Caco-2 (cell line): ENCODE results near the gene WWC2. TPM values are rescaled to one million over a fixed set of nuclear protein-coding genes. Genes with fewer than 3 reads are reported as not detected.

Source experiments
- BruUV-seq: library from RNA; stranded (reverse); fragments of 400-500 nt; replicated peaks from 2 replicates; lab custom pipeline; 2021; lab: Mats Ljungman, UMichigan
- CTCF ChIA-PET: fragments of 300-600 bp; sonication (Branson Sonifier 250); formaldehyde crosslinking; loops from one replicate; lab custom pipeline; 2022; ENCODE audit warnings: antibody characterized with exemption; lab: Charles Lee
- POLR2A ChIA-PET: fragments of 300-600 bp; sonication (Branson Sonifier 250); formaldehyde crosslinking; loops from one replicate; lab custom pipeline; 2022; ENCODE audit warnings: antibody characterized with exemption; lab: Charles Lee
- DNase-seq, 2 experiments: peaks; one replicate each; pipeline versions ENCODE4 v3.0.0 to v3.0.0-alpha.2; 2020 to 2022
- H3K27me3 ChIP-seq: replicated peaks from 2 replicates; pipeline ENCODE4 v1.6.0; 2011; ENCODE audit warnings: low read length; ENCODE audit not compliant: control insufficient read depth, insufficient read depth
- H3K36me3 ChIP-seq: 2 replicates; pipeline ENCODE4 v1.5.1; 2011; ENCODE audit warnings: low read length; ENCODE audit not compliant: control insufficient read depth, insufficient read depth
- H3K4me1 ChIP-seq: fragments of 250-450 bp; sonication (Bioruptor Pico); 2 replicates; pipeline ENCODE4 v1.5.1; 2020; ENCODE audit warnings: mild to moderate bottlenecking
- H3K4me3 ChIP-seq: 2 replicates; pipeline ENCODE4 v1.5.1; 2011; ENCODE audit warnings: low read depth, mild to moderate bottlenecking, control low read depth, low read length
- H3K9me3 ChIP-seq: fragments of 250-450 bp; sonication (Bioruptor Pico); 2 replicates; pipeline ENCODE4 v1.5.1; 2020; ENCODE audit warnings: mild to moderate bottlenecking, moderate library complexity
- H3K27ac Mint-ChIP-seq: one replicate; pipeline ENCODE4 v1.8.0; 2022; ENCODE audit warnings: mixed read lengths; ENCODE audit not compliant: unreplicated experiment
- H3K27me3 Mint-ChIP-seq: one replicate; pipeline ENCODE4 v1.8.0; 2022; ENCODE audit warnings: mixed read lengths; ENCODE audit not compliant: insufficient read depth, unreplicated experiment
- H3K36me3 Mint-ChIP-seq: one replicate; pipeline ENCODE4 v1.8.0; 2022; ENCODE audit warnings: mild to moderate bottlenecking, mixed read lengths; ENCODE audit not compliant: insufficient read depth, unreplicated experiment
- H3K4me1 Mint-ChIP-seq: one replicate; pipeline ENCODE4 v1.8.0; 2022; ENCODE audit warnings: low read depth, mixed read lengths; ENCODE audit not compliant: unreplicated experiment
- H3K4me3 Mint-ChIP-seq: one replicate; pipeline ENCODE4 v1.8.0; 2022; ENCODE audit warnings: mild to moderate bottlenecking, moderate library complexity, mixed read lengths; ENCODE audit not compliant: unreplicated experiment
- H3K9me3 Mint-ChIP-seq: one replicate; pipeline ENCODE4 v1.8.0; 2022; ENCODE audit warnings: mixed read lengths; ENCODE audit not compliant: unreplicated experiment
- CTCF ChIP-seq, 2 experiments: fragments of 200-600 bp in 1 of 2; IDR thresholded peaks; 1 replicate in 1 of 2; 2 replicates in 1 of 2; pipeline versions ENCODE4 v1.5.1 to v1.8.0; 2011 to 2022; ENCODE audit warnings: antibody characterized with exemption in 1 of 2, control low read depth in 1 of 2, inconsistent platforms in 1 of 2, low read depth in 1 of 2, low read length in 1 of 2, mild to moderate bottlenecking in 1 of 2, moderate library complexity in 1 of 2; ENCODE audit not compliant: insufficient read depth in 1 of 2, severe bottlenecking in 1 of 2, unreplicated experiment in 1 of 2
- intact Hi-C: fragments of 100-400 bp; cut with micrococcal nuclease; formaldehyde crosslinking; loops from one replicate; pipeline ENCODE4 v1.10.0; 2022; ENCODE audit not compliant: unreplicated experiment
- total RNA-seq: library from RNA; stranded (reverse); gene quantifications from 2 replicates; pipeline ENCODE4 v1.2.3, GENCODE V29; 2022

Gene WWC2
- total RNA-seq, 1 experiment from 2014 or later: 126 TPM

- no peaks in the 10 kb centered on the region for H3K27me3 Mint-ChIP-seq
Observed at GRCh38 chr4:183132865-183133264, 33.8 kb downstream of the WWC2 start.

GRCh38 chr4:183136855-183137254 lies 37.8 kb downstream of the WWC2 start:
- peaks cover 33% of the 10 kb centered on the region for H3K4me1 Mint-ChIP-seq
- Histone ChIP-seq H3K36me3 (no peaks in the 10 kb centered on the region), H3K4me3 (no peak overlapping the region), H3K4me1 (peaks cover 3% of the 10 kb centered on the region; the same call in 1 of the 2 replicates), H3K27me3 (no peaks in the 10 kb centered on the region), H3K9me3 (no peaks in the 10 kb centered on the region)
- intact Hi-C loops: no loop called here
- no peaks in the 10 kb centered on the region for H3K9me3 Mint-ChIP-seq
- no peak overlapping the region for H3K27ac Mint-ChIP-seq
- TF ChIP-seq CTCF (IDR thresholded peaks at IDR 0.05; ENCODE audit: insufficient read depth in 1 of 2, low read depth in 1 of 2, low read length in 1 of 2, severe bottlenecking in 1 of 2, unreplicated experiment in 1 of 2): no peak
- DNase-seq: no peak
- H3K4me3 Mint-ChIP-seq: no peak overlapping the region
- no peaks in the 10 kb centered on the region for H3K27me3 Mint-ChIP-seq
- CTCF ChIA-PET: no interaction called here
- H3K36me3 Mint-ChIP-seq: peaks cover 17% of the 10 kb centered on the region
- BruUV-seq: no TSS peak
- POLR2A ChIA-PET: no interaction called here

More at GRCh38 chr4:183132865-183133264, 33.8 kb downstream of the WWC2 start:
- no peak for TF ChIP-seq CTCF (IDR thresholded peaks at IDR 0.05; ENCODE audit: insufficient read depth in 1 of 2, low read depth in 1 of 2, low read length in 1 of 2, severe bottlenecking in 1 of 2, unreplicated experiment in 1 of 2)
- Mint-ChIP-seq H3K27ac (peak overlapping the region; percentile 44), H3K4me3 (no peak overlapping the region), H3K4me1 (peaks cover 48% of the 10 kb centered on the region), H3K9me3 (no peaks in the 10 kb centered on the region), H3K36me3 (peaks cover 24% of the 10 kb centered on the region)
- Histone ChIP-seq H3K4me3 (no peak overlapping the region), H3K4me1 (peaks cover 13% of the 10 kb centered on the region), H3K9me3 (no peaks in the 10 kb centered on the region), H3K27me3 (no peaks in the 10 kb centered on the region), H3K36me3 (no peaks in the 10 kb centered on the region)
- BruUV-seq: no TSS peak
- POLR2A ChIA-PET: no interaction called here
- DNase-seq: no peak
- intact Hi-C loops: no loop called here
- CTCF ChIA-PET: no interaction called here

GRCh38 chr4:183139058-183139750 lies 40.1 kb downstream of the WWC2 start:
- Mint-ChIP-seq H3K4me1 (peaks cover 19% of the 10 kb centered on the region), H3K9me3 (no peaks in the 10 kb centered on the region), H3K27ac (no peak overlapping the region), H3K27me3 (no peaks in the 10 kb centered on the region), H3K4me3 (no peak overlapping the region), H3K36me3 (peaks cover 5% of the 10 kb centered on the region)
- TF ChIP-seq CTCF (IDR thresholded peaks at IDR 0.05; ENCODE audit: insufficient read depth in 1 of 2, low read depth in 1 of 2, low read length in 1 of 2, severe bottlenecking in 1 of 2, unreplicated experiment in 1 of 2): no peak
- intact Hi-C loops: no loop called here
- ChIA-PET POLR2A (no interaction called here), CTCF (interaction anchor here (1.0 kb wide), 1 partner anchor 29 kb away, joined by 5 read pairs; no protein-coding TSS in a partner anchor)
- Histone ChIP-seq H3K4me1 (peaks cover 3% of the 10 kb centered on the region; the same call in 1 of the 2 replicates), H3K27me3 (no peaks in the 10 kb centered on the region), H3K36me3 (no peaks in the 10 kb centered on the region), H3K4me3 (no peak overlapping the region), H3K9me3 (no peaks in the 10 kb centered on the region)
- no TSS peak for BruUV-seq
- DNase-seq: no peak
